WTC11 (cell line): ENCODE results near the gene KIF22. TPM values are rescaled to one million over a fixed set of nuclear protein-coding genes. Genes with fewer than 3 reads are reported as not detected.
A peak's percentile ranks its signal among the peaks of the same experiment; 100 is the strongest.

Experiments
- ATAC-seq: fragments of 200-7000 bp; cut with Tn5 transposase; 2 replicates; pipeline ENCODE4 v1.10.0; 2021; ENCODE audit warnings: mild to moderate bottlenecking, moderate library complexity
- CTCF ChIA-PET: fragments of 300-600 bp; sonication (Branson Sonifier 250); formaldehyde crosslinking; loops from one replicate; lab custom pipeline; 2021; ENCODE audit warnings: antibody characterized with exemption; lab: Charles Lee
- POLR2A ChIA-PET: fragments of 350-600 bp; sonication (Branson Sonifier 250); formaldehyde crosslinking; loops from one replicate; lab custom pipeline; 2021; ENCODE audit warnings: antibody characterized with exemption; lab: Charles Lee
- DNase-seq: peaks from one replicate; pipeline ENCODE4 v3.0.0; 2021; ENCODE audit warnings: low spot score
- H3K27ac Mint-ChIP-seq: 2 replicates; pipeline ENCODE4 v1.8.0; 2021; ENCODE audit warnings: mixed read lengths
- H3K27me3 Mint-ChIP-seq: 2 replicates; pipeline ENCODE4 v1.8.0; 2021; ENCODE audit warnings: low read depth, mild to moderate bottlenecking, moderate library complexity, mixed read lengths
- H3K36me3 Mint-ChIP-seq: 2 replicates; pipeline ENCODE4 v1.8.0; 2021; ENCODE audit warnings: mixed read lengths
- H3K4me1 Mint-ChIP-seq: 2 replicates; pipeline ENCODE4 v1.8.0; 2022; ENCODE audit warnings: mixed read lengths
- H3K4me3 Mint-ChIP-seq: 2 replicates; pipeline ENCODE4 v1.8.0; 2021; ENCODE audit warnings: mild to moderate bottlenecking, moderate library complexity, mixed read lengths
- H3K9me3 Mint-ChIP-seq: 2 replicates; pipeline ENCODE4 v1.8.0; 2021; ENCODE audit warnings: mixed read lengths
- GABPB1 ChIP-seq: sonication (generic); formaldehyde crosslinking; IDR thresholded peaks from 2 replicates; pipeline ENCODE4 v1.8.1; 2023; ENCODE audit warnings: mild to moderate bottlenecking, missing genetic modification reagents
- GTF2I ChIP-seq: fragments of 250-450 bp; sonication (Bioruptor Pico); conservative IDR thresholded peaks from 2 replicates; pipeline ENCODE4 v1.4.0; 2021; ENCODE audit warnings: mild to moderate bottlenecking
- HMGA2 ChIP-seq: fragments of 250-450 bp; sonication (Bioruptor Pico); IDR thresholded peaks from 2 replicates; pipeline ENCODE4 v1.4.0; 2021; ENCODE audit warnings: mild to moderate bottlenecking, moderate library complexity
- JUN ChIP-seq: sonication (generic); formaldehyde crosslinking; IDR thresholded peaks from 2 replicates; pipeline ENCODE4 v1.8.0; 2023; ENCODE audit warnings: mild to moderate bottlenecking, missing genetic modification reagents
- NR2C2 ChIP-seq: sonication (generic); formaldehyde crosslinking; IDR thresholded peaks from 2 replicates; pipeline ENCODE4 v1.8.0; 2022; ENCODE audit warnings: mild to moderate bottlenecking, missing genetic modification reagents
- OVOL2 ChIP-seq: fragments of 250-450 bp; sonication (Bioruptor Pico); IDR thresholded peaks from 2 replicates; pipeline ENCODE4 v1.9.0; 2021; ENCODE audit warnings: mild to moderate bottlenecking, borderline replicate concordance
- PRRX2 ChIP-seq: fragments of 250-450 bp; sonication (Bioruptor Pico); IDR thresholded peaks from 2 replicates; pipeline ENCODE4 v1.8.0; 2021; ENCODE audit warnings: mild to moderate bottlenecking
- SP1 ChIP-seq: sonication (generic); formaldehyde crosslinking; conservative IDR thresholded peaks from 2 replicates; pipeline ENCODE4 v1.8.1; 2022; ENCODE audit warnings: missing genetic modification reagents
- TP53 ChIP-seq: sonication (generic); formaldehyde crosslinking; IDR thresholded peaks from 2 replicates; pipeline ENCODE4 v1.8.1; 2023; ENCODE audit warnings: mild to moderate bottlenecking, missing genetic modification reagents
- ZNF121 ChIP-seq: sonication (generic); formaldehyde crosslinking; IDR thresholded peaks from 2 replicates; pipeline ENCODE4 v1.8.0; 2023; ENCODE audit warnings: missing genetic modification reagents
- ZNF138 ChIP-seq: sonication (generic); formaldehyde crosslinking; conservative IDR thresholded peaks from 2 replicates; pipeline ENCODE4 v1.8.1; 2022; ENCODE audit warnings: mild to moderate bottlenecking, moderate library complexity, missing genetic modification reagents
- total RNA-seq: library from RNA; stranded (reverse); gene quantifications from 3 replicates; pipeline ENCODE4 v1.2.3, GENCODE V29; 2021
- TF ChIP-seq, protein P1 (sequence below): sonication (generic); formaldehyde crosslinking; IDR thresholded peaks from 2 replicates; pipeline ENCODE4 v1.8.1; 2023; ENCODE audit warnings: mild to moderate bottlenecking, missing genetic modification reagents
- TF ChIP-seq, protein P2 (sequence below): sonication (generic); formaldehyde crosslinking; conservative IDR thresholded peaks from 2 replicates; pipeline ENCODE4 v1.8.1; 2023; ENCODE audit warnings: mild to moderate bottlenecking, low read depth, missing genetic modification reagents, moderate library complexity
- TF ChIP-seq, protein P3 (sequence below): sonication (generic); formaldehyde crosslinking; IDR thresholded peaks from 2 replicates; pipeline ENCODE4 v1.8.1; 2022; ENCODE audit warnings: low read depth, mild to moderate bottlenecking, moderate library complexity, missing genetic modification reagents, borderline replicate concordance
- TF ChIP-seq, protein P4 (sequence below): sonication (generic); formaldehyde crosslinking; conservative IDR thresholded peaks from 2 replicates; pipeline ENCODE4 v1.8.1; 2022; ENCODE audit warnings: mild to moderate bottlenecking, missing genetic modification reagents
- TF ChIP-seq, protein P5 (sequence below): sonication (generic); formaldehyde crosslinking; IDR thresholded peaks from 2 replicates; pipeline ENCODE4 v1.8.0; 2023; ENCODE audit warnings: missing genetic modification reagents, mild to moderate bottlenecking, borderline replicate concordance
- TF ChIP-seq, protein P6 (sequence below): fragments of 250-450 bp; sonication (Bioruptor Pico); IDR thresholded peaks from 2 replicates; pipeline ENCODE4 v1.8.0; 2021; ENCODE audit warnings: mild to moderate bottlenecking

KIF22 gene
- total RNA-seq, 1 experiment from 2014 or later, result 182 TPM

DNA sequence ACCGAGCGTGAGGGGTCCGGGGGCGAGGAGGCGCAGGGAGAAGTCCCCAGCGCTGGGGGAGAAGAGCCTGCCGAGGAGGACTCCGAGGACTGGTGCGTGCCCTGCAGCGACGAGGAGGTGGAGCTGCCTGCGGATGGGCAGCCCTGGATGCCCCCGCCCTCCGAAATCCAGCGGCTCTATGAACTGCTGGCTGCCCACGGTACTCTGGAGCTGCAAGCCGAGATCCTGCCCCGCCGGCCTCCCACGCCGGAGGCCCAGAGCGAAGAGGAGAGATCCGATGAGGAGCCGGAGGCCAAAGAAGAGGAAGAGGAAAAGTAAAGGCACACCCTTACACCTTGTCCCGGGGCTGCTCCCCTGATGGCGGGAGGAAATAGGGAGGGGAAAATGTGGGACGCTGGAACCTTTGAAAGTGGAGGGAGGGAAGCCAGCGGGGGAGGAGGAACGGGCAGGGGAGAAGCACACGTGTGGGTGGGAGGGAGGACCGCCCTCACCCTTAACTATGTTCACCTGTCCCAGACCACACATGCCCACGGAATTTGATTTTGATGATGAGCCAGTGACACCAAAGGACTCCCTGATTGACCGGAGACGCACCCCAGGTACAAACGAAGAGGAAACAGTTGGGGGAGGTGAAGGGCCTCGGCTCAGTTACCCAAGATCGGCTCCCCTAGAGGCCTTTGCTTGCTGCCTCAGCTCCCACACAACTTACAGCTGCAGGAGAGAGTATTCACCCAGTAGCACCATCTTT, 26.3 kb downstream of the KIF22 start (continued):
- TF ChIP-seq, protein P1, sequence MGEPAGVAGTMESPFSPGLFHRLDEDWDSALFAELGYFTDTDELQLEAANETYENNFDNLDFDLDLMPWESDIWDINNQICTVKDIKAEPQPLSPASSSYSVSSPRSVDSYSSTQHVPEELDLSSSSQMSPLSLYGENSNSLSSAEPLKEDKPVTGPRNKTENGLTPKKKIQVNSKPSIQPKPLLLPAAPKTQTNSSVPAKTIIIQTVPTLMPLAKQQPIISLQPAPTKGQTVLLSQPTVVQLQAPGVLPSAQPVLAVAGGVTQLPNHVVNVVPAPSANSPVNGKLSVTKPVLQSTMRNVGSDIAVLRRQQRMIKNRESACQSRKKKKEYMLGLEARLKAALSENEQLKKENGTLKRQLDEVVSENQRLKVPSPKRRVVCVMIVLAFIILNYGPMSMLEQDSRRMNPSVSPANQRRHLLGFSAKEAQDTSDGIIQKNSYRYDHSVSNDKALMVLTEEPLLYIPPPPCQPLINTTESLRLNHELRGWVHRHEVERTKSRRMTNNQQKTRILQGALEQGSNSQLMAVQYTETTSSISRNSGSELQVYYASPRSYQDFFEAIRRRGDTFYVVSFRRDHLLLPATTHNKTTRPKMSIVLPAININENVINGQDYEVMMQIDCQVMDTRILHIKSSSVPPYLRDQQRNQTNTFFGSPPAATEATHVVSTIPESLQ (CRISPR knock-in tag), result no peak

DNA sequence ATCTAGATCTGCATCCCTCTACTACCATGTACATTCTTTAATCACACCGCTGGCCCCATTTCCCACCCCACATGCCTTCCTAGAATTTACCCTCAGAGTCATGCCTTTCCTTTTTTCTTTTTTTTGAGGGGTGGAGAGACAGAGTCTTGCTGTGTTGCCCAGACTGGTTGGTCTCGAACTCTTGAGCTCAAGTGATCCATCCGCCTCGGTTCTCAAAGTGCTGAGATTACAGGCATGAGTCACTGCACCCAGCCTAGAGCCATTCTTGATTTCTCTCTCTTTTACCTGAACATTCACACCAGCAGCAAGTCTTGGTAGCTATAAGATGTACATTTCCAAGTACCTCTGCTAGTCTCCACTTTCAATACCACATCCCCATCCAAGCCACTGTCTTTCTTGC, 27.5 kb downstream of the KIF22 start:
- Mint-ChIP-seq H3K27me3 (no peaks in the 10 kb centered on the region; the same call in 1 of the 2 replicates), H3K36me3 (peaks cover 30% of the 10 kb centered on the region), H3K4me1 (peaks cover 57% of the 10 kb centered on the region), H3K9me3 (no peaks in the 10 kb centered on the region), H3K27ac (peak overlapping the region; percentile 85), H3K4me3 (peak overlapping the region; percentile 63)
- DNase-seq, result no peak
- TF ChIP-seq HMGA2 (CRISPR knock-in tag), result no peak
- TF ChIP-seq, protein P2, sequence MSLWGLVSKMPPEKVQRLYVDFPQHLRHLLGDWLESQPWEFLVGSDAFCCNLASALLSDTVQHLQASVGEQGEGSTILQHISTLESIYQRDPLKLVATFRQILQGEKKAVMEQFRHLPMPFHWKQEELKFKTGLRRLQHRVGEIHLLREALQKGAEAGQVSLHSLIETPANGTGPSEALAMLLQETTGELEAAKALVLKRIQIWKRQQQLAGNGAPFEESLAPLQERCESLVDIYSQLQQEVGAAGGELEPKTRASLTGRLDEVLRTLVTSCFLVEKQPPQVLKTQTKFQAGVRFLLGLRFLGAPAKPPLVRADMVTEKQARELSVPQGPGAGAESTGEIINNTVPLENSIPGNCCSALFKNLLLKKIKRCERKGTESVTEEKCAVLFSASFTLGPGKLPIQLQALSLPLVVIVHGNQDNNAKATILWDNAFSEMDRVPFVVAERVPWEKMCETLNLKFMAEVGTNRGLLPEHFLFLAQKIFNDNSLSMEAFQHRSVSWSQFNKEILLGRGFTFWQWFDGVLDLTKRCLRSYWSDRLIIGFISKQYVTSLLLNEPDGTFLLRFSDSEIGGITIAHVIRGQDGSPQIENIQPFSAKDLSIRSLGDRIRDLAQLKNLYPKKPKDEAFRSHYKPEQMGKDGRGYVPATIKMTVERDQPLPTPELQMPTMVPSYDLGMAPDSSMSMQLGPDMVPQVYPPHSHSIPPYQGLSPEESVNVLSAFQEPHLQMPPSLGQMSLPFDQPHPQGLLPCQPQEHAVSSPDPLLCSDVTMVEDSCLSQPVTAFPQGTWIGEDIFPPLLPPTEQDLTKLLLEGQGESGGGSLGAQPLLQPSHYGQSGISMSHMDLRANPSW (CRISPR knock-in tag), result no peak
- no peak for TF ChIP-seq ZNF121
- TF ChIP-seq GTF2I (CRISPR knock-in tag), result no peak
- TF ChIP-seq JUN (CRISPR knock-in tag), result no peak
- TF ChIP-seq, protein P3, sequence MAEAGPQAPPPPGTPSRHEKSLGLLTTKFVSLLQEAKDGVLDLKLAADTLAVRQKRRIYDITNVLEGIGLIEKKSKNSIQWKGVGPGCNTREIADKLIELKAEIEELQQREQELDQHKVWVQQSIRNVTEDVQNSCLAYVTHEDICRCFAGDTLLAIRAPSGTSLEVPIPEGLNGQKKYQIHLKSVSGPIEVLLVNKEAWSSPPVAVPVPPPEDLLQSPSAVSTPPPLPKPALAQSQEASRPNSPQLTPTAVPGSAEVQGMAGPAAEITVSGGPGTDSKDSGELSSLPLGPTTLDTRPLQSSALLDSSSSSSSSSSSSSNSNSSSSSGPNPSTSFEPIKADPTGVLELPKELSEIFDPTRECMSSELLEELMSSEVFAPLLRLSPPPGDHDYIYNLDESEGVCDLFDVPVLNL (CRISPR knock-in tag), result no peak
- TF ChIP-seq GABPB1, result no peak
- TF ChIP-seq, protein P4, sequence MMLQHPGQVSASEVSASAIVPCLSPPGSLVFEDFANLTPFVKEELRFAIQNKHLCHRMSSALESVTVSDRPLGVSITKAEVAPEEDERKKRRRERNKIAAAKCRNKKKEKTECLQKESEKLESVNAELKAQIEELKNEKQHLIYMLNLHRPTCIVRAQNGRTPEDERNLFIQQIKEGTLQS (CRISPR knock-in tag), result no peak
- TF ChIP-seq TP53 (CRISPR knock-in tag), result no peak
- TF ChIP-seq, protein P5, sequence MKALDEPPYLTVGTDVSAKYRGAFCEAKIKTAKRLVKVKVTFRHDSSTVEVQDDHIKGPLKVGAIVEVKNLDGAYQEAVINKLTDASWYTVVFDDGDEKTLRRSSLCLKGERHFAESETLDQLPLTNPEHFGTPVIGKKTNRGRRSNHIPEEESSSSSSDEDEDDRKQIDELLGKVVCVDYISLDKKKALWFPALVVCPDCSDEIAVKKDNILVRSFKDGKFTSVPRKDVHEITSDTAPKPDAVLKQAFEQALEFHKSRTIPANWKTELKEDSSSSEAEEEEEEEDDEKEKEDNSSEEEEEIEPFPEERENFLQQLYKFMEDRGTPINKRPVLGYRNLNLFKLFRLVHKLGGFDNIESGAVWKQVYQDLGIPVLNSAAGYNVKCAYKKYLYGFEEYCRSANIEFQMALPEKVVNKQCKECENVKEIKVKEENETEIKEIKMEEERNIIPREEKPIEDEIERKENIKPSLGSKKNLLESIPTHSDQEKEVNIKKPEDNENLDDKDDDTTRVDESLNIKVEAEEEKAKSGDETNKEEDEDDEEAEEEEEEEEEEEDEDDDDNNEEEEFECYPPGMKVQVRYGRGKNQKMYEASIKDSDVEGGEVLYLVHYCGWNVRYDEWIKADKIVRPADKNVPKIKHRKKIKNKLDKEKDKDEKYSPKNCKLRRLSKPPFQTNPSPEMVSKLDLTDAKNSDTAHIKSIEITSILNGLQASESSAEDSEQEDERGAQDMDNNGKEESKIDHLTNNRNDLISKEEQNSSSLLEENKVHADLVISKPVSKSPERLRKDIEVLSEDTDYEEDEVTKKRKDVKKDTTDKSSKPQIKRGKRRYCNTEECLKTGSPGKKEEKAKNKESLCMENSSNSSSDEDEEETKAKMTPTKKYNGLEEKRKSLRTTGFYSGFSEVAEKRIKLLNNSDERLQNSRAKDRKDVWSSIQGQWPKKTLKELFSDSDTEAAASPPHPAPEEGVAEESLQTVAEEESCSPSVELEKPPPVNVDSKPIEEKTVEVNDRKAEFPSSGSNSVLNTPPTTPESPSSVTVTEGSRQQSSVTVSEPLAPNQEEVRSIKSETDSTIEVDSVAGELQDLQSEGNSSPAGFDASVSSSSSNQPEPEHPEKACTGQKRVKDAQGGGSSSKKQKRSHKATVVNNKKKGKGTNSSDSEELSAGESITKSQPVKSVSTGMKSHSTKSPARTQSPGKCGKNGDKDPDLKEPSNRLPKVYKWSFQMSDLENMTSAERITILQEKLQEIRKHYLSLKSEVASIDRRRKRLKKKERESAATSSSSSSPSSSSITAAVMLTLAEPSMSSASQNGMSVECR, result no peak
- no peak for TF ChIP-seq OVOL2 (CRISPR knock-in tag)
- no peak for TF ChIP-seq PRRX2 (CRISPR knock-in tag)
- TF ChIP-seq SP1, result no peak
- TF ChIP-seq NR2C2 (CRISPR knock-in tag), result no peak
- TF ChIP-seq, protein P6, sequence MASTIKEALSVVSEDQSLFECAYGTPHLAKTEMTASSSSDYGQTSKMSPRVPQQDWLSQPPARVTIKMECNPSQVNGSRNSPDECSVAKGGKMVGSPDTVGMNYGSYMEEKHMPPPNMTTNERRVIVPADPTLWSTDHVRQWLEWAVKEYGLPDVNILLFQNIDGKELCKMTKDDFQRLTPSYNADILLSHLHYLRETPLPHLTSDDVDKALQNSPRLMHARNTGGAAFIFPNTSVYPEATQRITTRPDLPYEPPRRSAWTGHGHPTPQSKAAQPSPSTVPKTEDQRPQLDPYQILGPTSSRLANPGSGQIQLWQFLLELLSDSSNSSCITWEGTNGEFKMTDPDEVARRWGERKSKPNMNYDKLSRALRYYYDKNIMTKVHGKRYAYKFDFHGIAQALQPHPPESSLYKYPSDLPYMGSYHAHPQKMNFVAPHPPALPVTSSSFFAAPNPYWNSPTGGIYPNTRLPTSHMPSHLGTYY (CRISPR knock-in tag), result no peak
- no peak for TF ChIP-seq ZNF138
- POLR2A ChIA-PET, result interaction anchor here (0.7 kb wide), 1 partner anchor 25 kb away, joined by 4 read pairs; no protein-coding TSS in a partner anchor
- no peak for ATAC-seq
- CTCF ChIA-PET, result interaction anchor here (0.6 to 6.0 kb wide), 6 partner anchors 11 to 214 kb away, joined by 3 to 50 read pairs (median 12); partner anchors contain the start of genes MAZ and TLCD3B
